Activated CD8-positive, alpha-beta memory T cell treated with anti-CD3 and anti-CD28 coated beads for 4 hours (primary cell): ENCODE results near the gene VAPB.

Experiments used
- DNase-seq, 2 donors: peaks; one replicate each; pipeline ENCODE4 v3.0.0-alpha.2; 2020; ENCODE audit warnings: low read depth in 2 of 2

VAPB gene

DNA sequence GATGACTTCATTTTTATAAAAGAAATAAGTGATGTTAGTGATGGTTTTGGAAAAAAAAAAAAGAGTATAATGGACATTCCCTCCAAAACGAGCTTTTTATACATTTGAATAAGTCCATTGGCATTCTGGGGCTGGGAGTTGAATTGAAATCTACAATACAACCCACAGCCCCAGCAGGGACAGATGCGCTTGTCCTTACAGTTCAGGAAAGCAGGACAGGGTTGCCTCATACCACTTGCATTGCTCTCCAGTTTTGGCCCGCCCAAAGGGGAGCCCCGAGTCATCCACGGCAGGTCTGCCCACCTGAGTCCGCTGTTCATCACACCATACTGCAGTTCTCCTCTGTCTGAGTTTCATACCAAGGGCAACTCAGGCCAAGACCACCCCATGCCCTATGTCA lies 46.2 kb downstream of the VAPB start:
- DNase-seq: no peak

DNA sequence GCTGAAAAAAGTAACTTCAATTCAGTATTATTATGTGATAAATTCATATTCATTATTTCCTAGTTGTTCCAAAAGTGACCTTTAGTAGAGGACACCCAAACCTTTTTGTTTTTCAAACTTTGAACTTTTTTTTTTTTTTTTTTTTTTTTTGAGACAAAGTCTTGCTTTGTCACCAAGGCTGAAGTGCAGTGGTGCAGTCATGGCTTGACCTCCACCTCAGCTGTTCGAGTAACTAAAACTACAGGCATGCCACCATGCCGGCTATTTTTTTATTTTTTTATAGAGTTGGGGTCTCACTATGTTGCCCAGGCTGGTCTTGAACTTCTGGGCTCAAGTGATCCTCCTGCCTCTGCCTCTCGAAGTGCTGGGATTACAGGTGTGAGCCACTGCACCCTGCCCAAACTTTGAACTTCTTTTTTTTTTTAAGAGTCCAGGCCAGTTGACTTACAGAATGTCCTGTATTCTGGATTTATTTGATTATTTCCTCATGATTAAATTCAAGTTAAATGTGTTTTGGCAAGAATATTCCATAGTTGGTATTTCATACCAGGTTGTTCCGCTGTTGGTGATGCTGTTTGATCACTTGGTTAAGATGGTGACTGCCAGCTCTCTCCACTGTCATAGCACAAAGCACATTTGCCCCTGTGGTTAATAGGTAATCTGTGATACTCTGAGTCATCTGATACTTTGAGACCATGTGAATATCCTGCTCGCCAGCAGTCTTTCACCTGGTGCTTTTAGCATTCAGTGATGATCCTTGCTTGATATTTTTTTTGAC lies 48.0 kb downstream of the VAPB start:
- DNase-seq: no peak

DNA sequence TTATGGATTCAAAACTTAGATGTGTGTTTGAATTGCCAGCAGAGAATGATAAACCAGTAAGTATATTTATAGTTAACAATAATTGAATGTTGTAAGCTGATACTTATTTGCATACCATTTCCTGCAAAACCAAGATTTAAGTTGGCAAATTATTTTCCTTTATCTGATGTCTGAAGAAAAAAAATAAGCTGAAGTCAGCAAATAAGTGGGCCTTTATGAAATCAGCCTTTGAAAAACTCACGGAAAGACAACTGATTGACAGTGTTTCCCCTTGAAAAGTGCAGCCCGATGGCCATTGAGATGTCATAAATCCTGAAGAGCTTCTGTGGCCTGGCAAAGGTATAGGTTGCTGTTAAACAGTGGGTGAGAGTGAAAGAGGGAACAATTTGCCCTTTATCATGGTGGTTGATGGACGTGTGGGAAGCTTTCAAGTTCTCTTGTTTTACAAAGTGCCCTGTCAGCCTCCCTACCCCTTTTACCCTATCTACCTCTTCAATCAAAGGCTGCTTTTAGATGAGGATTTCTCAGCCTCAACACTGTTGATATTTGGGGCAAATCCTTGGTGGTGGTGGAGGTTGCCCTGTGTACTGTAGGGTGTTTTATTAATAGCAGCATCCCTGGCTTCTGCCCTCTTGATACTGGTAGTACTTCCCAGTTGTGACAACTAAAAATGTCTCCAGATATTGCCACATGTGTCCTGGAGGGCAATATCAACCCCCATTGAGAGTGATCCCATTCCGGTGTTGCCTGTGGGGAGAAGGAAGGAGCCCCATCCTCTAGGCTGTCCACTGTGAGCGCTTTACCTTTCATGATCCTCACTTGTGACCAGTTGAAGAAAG lies 50.2 kb downstream of the VAPB start:
- DNase-seq: no peak

DNA sequence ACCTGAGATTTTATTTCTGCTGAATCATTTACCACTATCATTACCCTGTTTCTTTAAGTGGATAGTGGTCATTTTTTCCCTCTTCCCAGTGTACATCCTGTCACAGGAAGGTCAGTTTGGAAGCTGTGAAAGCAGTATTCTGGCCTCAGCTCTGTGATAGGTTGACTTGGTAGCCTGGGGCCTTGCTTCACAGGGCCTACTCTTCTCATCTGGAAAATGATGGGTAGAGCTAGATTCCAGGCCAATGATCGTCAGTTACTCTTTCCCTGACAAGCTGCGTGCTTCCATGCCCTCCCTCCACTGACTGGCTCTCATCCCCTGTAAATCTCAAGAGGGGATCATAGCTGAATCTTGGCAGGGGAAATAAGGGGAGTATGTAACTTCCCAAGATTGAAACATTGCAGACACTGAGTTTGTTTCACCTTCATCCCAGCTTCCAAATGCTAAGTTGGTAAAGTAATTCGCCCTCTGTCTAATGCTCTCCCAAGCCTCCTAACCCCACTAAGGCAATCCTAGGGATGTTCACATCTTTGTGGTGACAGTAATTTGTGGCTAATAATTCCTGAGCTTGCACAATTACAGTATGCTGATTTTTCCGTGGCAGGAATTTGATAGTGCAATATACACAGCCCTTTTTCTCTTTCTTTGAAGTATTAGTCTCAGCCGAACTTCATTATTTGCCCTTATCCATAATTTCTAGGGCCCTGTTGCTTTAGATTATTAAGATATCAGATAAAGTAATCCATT lies 51.2 kb downstream of the VAPB start:
- DNase-seq: no peak

DNA sequence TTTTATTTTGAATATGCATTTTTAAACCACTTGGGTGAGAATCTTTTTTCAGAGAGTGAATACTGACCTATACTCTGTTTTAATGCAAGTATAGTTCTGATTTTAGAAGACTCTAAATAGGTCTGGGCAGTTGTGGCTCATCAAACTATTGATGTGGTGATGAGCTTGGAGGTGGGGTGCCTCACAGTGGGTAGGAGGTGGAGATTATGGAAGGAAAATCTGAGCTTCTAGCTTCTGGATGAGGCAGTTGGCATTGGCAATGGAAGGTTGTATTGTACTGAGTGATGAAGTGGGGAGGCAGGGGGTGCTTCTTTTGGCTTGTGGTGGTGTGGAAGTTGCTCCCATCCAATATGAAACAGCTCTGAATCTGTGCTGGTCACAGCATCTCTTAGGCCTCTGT lies 52.7 kb downstream of the VAPB start:
- no peak for DNase-seq

DNA sequence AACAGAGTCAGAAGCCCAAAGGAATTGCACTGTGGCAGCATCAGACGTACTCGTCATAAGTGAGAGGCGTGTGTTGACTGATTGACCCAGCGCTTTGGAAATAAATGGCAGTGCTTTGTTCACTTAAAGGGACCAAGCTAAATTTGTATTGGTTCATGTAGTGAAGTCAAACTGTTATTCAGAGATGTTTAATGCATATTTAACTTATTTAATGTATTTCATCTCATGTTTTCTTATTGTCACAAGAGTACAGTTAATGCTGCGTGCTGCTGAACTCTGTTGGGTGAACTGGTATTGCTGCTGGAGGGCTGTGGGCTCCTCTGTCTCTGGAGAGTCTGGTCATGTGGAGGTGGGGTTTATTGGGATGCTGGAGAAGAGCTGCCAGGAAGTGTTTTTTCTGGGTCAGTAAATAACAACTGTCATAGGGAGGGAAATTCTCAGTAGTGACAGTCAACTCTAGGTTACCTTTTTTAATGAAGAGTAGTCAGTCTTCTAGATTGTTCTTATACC lies 55.8 kb downstream of the VAPB start:
- DNase-seq: no peak

DNA sequence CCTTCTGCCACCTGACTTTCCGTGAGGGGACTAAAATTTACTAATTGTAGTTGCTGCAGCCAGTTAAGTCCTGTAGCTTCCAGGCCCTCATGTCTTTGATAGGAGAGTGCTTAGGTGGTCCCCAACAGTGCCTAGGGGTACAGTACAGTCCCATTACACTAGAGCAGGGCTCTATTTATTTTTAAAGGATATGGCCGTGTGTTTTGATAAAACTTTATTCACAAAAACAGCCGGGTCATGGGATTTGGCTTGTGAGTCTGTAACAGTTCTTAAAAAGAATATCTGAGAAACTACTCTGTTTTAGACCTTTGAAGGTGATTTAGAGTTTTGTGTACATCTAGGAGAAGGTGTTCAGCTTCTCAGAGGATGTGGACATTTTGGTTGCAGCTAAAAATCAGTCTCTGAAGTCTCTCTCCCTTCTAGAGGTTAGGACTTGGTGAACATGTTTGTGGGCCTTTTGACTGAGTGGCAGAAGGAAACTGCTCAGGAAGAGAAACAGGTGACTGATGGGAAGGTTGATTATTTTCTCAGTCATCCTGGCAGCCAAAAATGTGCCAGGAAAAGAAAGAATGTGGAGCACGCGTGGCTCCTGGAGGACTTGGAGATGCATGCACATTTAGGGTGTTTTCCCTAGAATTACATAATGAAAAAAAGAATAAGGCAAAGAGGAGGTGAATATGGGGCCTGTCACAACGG lies 57.4 kb downstream of the VAPB start:
- no peak for DNase-seq

DNA sequence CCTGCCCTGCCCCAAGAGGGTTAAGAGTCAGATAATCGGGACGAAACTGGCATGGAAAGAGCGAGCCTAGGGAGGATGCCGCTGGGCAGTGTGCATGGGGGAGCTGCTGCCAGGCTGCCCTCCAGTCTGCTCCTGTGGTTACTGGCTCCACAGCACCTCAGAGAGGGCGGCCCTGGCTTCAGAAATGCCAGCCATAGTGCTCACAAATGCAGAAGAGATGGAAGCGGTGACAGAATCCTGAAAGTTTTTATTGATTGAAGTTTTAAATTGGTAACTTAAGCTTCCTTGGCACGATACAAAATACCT lies 57.9 kb downstream of the VAPB start:
- no peak for DNase-seq

DNA sequence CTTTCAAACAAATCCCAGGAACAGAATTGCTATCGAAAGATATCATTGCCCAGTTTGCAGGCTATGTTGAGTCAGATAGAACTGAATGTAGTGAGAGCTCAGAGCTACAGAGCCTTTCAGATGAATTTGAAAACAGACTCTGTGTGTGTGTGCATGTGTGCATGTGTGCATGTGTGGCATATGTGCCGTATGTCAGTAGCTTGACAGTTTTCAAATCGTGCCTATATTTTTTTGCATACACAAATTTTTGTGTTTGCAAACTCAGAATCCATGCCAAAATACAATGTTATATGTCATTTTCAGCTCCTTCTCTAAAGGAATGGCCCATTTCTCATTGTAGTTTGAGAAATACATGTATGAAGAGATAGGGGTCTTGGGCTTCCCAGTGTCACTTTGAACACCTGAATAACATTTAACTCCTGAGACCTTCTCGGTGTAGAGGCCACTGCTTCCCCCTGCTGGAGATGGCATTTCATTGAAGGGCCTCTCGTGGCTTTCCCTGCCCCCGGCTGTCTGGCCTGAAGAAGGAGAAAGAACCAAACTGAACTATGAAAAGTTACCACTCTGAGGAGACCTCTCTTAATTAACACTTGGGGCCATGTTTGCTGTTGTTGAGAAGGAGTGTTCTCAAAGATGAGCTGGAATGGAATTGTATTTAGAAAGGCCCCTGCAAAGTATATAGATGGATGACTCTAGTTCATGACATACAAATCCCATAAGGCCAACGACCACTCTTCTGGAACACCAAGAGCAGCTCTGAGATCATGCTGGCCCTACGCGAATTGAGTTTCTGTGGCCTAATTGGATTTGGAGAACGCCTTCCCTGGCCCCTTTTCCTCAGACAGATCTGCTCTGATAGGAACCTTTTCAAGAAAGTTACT lies 58.7 kb downstream of the VAPB start:
- DNase-seq: peak; percentile 5 to 10

DNA sequence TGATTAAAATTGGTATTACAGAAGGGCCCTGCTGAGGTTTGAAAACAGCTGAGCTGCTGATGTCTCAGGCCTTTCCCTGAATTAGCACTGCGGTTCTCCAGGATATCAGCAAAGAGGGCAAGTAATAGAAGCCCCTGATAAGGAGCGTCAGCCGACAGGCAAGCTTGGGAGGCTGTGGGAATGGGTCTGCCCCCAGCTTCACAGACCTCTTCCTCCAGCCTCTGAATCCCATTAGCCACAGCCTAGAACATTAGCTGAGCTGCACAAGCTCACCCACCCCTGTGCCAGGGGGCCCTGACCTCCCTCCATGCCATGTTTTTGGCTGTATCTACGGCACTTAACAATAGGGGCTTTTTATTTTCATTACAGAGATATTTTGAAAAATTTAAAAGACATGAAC lies 59.9 kb downstream of the VAPB start:
- DNase-seq: no peak

DNA sequence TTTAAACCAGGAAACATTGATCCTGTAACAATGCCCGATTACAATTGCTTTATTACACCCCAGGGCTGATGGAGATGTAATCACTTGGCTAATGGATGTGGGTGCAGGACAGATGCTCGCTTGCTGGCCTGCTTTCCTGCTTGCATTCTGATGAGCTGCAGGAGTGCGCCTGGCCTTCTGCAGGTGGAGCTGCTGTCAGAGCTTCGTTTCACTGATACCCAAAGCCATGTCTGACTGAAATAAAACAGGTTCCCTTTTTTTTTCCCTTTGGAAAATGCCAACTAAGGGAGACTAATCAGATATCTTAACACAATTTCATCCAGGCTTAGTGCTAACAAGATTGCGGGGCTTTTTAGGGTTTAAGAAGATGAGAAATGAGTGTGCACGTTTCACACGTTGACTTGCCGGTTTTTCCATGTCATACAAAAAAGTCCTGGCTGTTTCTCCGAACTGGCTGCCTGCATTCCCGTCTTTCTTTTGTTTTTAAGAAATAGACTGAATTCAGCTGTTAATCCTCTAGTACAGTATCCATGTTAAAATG lies 60.7 kb downstream of the VAPB start:
- no peak for DNase-seq

DNA sequence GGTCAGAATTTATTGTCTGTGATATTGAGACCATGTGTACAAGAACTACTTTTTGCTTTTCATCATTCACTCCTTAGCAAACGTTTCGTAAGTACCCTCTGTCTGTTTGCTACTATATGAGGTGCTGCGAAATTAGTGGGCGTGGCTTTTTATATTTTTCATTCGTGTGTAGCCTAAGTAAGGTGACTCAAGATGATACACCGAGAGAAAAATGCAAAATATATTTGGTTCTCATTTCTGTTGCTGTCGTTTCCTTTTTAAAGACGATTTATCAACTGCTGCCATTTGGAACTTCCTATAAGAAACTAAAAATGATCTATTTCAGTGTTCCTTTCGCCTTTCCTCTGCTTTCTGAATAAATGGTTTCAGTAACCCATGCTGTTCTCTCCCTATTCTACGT lies 61.2 kb downstream of the VAPB start:
- no peak for DNase-seq

DNA sequence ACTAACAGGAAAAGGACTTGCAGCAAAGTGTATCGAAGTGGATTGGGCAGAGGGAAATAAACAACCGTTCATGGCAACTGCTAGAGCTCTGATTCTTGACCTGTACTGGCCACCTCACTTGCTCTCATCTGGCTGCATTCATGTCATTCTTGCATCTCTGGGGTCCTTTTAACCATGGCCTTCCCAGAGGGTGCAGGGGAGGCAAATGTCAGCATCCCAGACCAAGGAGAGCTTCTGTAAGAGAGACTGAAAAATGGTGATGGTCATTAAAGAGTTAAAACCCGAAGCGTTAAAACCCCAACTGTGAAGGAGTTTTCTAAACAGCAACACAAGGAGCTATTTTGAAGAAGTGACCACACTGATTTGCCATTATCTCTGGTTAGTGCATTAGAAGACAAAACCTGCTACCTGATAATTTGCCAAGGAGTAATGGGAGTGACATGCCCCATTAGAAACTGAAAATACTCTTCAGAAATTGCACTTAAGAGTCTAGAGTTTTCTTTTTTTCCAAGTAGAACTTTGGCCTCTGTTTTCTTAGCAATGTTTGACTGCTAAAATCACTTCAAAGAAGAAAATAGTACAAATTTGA lies 63.7 kb downstream of the VAPB start:
- DNase-seq: no peak

DNA sequence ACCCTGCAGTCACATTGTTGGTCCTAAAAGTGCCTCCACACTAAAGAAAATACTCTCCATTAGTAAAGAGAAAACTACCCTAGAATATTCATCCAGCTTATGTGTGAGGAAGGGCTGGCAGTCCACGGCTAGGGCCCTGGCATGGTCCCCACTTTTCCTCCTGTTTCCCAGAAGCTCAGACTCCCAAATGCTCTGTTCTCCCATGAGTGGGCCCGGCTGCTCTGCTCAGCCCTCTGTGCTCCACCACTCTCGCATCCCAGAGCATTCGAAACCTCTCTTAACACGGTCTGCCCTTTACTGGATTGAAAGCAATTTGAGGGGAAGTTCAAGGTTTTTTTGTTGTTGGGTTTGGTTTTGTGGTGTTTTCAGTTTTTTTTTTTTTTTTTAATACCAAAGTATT lies 64.4 kb downstream of the VAPB start:
- no peak for DNase-seq

DNA sequence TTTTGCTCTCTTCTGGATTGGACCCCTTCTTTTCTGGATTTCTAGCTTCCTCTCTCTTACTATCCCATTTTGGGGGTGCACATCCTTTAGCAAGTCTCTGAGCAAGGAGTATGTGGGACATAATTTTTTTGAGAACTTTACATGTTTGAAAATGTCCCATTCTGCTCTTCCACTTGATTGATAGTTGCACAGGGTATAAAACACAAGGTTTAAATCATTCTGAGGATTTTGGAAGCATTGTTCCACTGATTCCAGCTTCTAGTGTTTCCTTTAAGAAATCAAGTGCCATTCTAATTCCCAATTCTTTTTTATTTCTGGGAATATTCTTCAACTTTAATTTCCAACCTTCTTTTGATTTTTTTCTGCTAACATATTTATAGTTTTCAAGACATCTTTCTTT lies 65.4 kb downstream of the VAPB start:
- DNase-seq: no peak

DNA sequence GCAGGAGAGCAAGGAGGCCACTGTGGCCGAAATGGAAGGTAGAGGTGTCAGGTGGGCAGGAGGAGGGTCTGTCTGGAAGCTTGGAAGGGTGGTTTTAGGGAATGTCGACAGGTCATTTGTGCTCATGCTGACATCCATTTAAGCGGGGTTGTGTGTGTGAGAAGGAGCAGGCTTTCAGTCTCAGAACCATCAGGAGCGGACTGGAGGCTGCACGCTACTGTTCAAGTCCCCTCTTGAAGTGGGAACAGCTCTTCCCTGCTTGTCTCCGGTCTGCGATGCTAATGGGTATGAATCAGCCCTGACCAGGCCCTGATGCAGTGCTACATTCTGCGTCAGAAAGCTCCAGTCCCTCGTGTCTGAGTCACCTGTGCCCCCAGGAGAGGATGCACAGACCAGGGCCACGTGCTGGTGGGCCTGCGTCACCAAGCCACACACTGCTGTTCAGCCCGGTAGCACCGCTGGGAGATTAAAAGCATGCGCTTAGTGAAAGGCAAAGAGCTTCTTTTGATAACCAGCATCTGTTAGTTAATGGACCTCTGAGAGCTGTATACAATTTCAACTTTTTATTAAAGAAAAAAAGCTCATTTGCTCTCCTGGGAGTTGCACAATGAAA lies 68.2 kb downstream of the VAPB start:
- DNase-seq: no peak

DNA sequence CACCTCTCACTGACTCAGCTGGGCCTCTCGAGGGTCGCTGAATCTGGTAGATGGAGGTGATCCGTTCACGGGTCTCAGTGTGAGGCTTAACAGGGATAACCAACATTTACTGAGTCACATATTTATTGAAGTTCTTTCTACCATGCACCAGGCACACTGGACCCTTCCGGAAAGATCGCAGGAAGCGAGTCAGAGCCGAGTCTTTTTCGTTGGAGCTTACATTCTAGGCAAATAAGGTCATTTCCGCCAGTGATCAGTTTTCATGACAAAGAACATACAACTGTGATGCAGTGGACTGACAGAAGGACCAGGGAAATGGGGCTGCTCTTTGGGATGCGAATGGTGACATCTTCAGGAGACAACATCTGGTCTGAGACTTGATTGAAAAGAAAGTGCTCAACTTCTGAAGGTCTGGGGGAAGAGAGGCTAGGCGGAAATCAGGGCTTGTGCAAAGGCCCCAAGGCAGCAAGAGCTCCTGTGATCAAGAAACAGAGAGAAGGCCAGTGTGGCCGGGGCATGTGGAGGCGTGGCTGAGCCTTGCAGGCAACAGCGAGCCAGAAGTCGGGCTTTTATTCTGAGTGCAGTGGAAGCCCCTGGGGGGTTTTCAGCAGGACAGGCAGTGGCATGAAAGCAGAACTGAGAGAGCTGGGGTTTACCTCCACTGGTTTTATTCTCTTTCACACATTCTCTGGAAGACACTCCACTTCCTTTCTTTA lies 69.5 kb downstream of the VAPB start:
- no peak for DNase-seq

DNA sequence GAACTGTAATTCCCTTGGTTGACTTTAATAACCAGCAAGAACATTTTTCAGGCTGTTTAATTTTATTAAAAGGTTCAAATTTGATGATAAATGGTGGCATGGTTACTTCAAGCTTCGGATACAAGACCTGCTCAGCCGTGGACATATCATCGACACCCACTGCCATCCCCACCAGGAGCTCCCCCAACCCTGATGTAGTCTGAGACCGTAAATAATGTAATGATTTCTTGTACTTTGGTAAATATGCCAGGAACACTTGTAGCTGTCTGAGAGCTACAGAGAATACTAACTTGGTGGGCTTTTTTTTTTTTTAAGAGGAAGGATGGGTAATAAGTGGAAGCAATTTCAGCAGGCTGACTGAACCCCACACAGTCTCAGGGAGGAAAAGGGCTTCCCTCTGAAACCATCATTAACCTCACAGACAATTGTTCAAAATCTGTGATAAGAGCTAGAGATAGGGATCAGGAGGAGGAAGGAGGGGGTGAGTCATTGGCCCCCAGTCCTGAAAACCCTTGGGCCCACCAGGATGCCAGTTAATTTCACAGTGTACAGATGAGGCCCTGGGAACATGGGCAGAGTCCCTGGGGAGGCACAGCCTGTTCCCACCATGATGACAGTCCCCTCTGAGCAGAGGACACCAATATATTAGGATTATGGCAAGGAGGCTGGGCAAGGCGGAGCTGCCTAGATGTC lies 70.2 kb downstream of the VAPB start:
- DNase-seq: no peak

DNA sequence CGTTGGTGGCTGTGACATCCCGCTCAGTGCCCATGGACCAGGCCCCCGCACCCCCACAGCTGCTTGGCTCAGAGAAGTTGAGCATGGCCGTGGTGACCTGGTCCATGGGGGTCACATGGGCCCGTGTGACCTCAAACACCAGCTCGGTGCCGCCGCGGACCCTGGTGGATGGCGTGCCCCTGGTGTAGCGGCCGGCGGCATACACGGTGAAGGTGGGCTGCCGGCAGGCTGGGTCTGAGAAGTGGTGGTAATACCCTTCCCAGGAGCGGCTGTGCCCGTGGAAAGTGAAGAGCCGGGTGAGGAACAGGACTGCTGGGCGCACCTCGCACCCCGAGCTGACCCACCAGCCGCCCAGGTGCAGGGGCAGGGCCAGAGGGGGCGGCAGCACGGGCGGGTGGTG lies 72.1 kb downstream of the VAPB start:
- no peak for DNase-seq
